NCI-H82 treated with DMSO at 0.1 percent for 48 hours (cell line): ENCODE results near the gene LRP5.
A peak's percentile ranks its signal among the peaks of the same experiment; 100 is the strongest.
"Not testable (repeated sequence)": the region's sequence is repeated elsewhere in the genome, so short reads cannot be mapped to it uniquely, and the experiment has no call there.

ENCODE experiments used
- DNase-seq: peaks from one replicate; lab custom pipeline; 2025; ENCODE audit not compliant: unreplicated experiment; lab: John Stamatoyannopoulos, UW

The LRP5 gene

GRCh38 chr11:68438658-68439259 is 126.4 kb downstream of the LRP5 start:
- DNase-seq = no peak

- no peak for DNase-seq
Measured at GRCh38 chr11:68439355-68440065, 127.1 kb downstream of the LRP5 start.

GRCh38 chr11:68440224-68440623 is 127.8 kb downstream of the LRP5 start:
- no peak for DNase-seq

DNA sequence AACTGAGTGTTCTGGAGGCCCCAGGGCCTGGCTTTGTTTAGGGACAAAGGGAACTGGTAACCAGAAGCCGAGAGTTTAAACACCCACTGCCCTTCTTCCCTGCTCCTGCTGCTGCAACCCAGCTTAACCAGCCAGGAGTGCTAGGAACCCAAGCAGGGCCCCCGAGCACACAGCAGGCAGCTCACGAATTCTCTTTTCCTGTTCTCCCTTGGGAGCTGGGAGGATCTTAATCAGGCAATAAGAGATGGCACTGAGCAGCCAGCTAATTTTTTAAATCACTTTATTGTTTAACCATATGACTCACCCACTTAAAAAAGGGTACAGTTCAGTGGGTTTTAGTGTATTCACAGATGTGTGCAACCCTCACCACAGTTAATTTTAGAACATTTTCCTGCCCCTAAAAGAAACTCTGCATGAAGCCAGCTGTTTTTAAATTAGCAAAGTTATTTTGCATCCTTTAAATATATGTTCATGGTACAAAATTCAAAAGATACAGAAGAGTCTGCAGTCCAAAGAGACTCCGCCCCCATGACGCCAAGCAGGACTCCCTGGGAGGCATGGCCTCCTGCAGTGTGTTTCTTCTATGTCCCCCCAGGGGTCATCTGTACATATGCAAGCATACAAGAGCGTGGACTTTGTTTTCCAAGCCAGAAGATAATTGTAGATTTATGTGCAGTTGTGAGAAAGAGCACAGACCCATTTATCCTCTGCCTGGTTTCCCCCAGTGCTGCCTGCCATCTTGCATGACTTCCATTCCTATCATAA is 129.3 kb downstream of the LRP5 start:
- peak; percentile 2 for DNase-seq

DNA sequence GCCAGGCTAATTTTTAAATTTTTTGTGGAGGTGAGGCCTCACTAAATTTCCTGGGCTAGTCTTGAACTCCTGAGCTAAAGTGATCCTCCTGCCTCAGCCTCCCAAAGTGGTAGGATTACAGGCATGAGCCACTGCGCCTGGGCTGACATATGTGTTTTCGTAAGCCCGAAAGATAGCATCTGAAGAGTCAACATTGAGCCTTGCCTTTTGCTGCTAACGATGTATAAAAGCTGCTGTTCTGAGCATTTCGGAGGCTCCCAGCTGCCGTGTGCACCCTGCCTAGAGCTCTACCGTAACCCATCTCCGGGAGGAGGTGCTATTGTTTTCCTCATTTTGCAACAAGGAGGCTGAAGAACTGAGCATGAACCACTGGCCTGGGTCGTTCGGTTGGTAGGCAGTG is 130.0 kb downstream of the LRP5 start:
- no peak for DNase-seq

DNA sequence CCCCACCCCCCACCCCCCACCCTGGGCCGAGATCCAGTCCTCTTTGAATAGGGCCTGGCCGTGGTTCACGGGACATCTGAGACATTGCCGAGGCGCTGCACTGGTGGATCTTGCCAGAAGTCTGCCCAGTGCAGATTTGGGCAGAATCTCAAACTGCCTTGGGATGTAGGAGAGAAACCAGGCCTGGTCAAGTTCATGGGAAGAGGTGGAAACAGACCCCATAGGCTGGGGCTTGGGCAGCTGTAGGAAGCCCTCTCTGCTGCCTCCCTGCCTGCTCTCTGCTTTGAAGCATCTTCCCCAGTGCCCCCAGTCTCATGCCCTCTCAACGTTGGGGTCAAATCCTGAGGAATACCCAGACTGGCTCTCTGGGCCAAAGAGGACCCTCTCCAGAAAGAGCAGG is 132.2 kb downstream of the LRP5 start:
- DNase-seq = no peak

DNA sequence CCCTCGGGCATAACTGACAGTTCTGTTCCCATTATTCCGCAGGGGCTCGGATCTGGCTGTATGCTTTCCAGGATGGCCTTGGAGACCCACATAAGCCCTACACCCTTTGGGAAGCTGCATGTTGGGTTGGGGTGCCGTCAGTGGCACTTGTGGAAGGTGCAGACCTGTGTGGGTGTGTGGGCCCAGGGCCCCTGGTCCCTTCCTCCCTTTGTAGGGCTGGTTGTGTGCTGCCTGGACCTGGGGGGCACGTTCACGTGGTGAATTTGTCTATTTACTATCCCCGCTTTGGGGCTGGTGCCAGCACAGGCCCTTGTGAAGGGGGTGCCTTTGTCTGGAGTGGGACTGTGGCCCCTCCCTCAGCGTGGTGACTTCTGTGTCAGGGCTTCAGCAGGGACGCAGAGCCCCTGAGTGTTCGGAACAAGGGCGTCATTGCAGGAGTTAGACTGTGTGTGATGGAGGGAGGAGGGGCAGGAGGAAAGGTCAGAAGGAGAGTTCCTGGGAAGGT is 133.2 kb downstream of the LRP5 start:
- DNase-seq = no peak

GRCh38 chr11:68446046-68446725 is 133.8 kb downstream of the LRP5 start:
- no peak for DNase-seq

DNA sequence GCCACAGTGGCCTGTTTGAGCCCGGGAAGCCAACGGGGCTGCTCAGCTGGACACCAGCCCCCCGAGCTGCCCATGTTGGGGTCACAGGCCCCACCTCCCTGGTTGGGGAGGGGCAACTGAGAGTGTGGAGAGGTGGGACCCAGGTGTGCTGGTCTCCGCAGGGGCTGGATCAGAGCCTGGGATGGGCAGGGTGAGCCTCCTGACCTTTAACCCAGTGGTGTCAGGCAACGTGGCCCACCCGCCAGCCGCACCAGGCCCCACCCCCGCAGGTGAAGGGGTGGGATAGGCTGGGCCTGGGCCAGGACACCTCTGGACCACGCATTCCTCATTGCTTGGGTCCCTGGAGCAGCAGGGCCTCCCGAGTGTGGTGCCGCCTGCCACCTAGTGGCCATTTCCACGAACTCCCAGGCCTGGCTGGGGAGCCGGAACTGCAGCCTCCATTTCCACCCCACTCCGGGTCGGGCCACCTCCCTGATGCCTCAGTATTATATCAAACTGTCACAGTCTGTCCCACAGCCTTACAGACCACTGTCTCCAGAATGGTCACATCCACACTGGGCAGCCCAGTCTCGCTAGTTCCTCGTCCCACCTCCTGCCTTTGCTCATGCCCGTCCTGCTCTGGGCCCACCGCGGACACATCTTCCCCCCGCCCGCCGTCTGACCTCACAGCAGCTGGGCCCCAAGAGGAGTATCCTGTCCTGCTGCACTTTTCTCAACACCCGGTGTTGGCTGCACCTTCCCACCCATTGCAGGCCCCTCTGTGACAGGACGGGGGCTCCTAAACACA is 134.8 kb downstream of the LRP5 start:
- no peak for DNase-seq

DNA sequence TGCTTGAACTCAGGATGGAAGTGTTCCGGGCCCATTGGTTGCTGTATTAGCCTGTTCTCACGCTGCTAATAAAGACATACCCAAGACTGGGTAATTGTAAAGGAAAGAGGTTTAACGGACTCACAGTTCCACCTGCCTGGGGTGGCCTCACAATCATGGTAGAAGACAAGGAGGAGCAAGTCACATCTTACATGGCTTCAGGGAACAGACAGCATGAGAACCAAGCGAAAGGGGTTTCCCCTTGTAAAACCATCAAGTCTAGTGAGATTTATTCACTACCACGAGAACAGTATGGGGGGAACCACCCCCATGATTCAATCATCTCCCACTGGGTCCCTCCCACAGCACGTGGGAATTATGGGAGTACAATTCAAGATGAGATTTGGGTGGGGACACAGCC is 135.5 kb downstream of the LRP5 start:
- not testable (repeated sequence) for DNase-seq

DNA sequence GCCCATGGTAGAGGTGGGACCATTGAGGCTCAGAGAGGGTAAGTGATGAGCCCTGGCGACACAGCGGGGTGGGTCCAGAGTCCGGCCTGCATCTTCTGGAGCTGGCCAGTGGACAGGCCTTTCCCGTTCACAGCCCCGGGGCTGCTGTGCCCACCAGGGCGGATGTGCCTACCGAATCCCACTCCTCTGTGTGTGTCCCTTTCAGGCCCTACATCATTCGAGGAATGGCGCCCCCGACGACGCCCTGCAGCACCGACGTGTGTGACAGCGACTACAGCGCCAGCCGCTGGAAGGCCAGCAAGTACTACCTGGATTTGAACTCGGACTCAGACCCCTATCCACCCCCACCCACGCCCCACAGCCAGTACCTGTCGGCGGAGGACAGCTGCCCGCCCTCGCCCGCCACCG is 136.2 kb downstream of the LRP5 start:
- no peak for DNase-seq

DNA sequence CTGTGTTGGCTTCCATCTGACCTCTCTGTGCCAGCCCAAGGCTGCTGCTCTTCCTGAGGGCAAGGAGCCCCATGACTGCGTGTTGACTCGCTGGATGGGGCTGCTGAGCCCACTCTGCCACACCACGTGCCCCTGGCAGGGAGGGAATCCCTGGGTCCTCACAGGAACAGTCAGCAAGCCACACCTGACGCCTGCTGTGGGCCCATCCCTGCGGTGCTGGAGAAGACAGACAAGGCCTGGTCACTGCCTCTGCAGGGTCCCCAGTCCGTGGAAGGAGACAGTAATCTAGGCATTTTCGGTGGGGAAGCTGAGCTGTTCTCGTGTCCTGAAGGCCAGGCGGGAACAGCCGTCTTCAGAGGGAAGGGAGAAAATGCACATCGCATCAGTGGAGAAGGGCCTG is 137.6 kb downstream of the LRP5 start:
- DNase-seq = no peak

GRCh38 chr11:68450711-68451110 is 138.3 kb downstream of the LRP5 start:
- DNase-seq = no peak

- DNase-seq = no peak
Measured at GRCh38 chr11:68454767-68455166, 142.4 kb downstream of the LRP5 start.

DNA sequence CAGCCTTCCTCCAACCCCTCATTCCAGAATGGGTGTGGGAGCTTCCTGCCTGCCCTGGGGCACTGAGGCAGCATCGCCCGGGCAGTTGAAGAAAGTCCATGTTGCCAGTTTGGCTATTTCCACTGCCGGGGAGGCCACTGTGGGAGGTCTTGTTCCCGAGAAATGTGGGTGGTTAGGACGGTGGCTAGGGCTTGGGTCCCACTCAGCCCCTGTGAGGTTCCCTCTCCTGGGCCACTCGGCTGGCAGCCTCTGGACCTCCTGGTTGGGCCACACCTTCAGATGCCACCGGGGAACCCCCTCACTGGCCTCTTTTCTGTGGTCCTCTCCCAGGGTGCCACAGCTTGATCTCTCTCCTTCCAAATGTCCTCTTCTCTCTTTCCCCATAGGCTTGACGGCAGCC is 143.1 kb downstream of the LRP5 start:
- DNase-seq = no peak

GRCh38 chr11:68457216-68457897 is 145.0 kb downstream of the LRP5 start:
- DNase-seq = no peak

GRCh38 chr11:68457898-68458249 is 145.5 kb downstream of the LRP5 start:
- no peak for DNase-seq

DNA sequence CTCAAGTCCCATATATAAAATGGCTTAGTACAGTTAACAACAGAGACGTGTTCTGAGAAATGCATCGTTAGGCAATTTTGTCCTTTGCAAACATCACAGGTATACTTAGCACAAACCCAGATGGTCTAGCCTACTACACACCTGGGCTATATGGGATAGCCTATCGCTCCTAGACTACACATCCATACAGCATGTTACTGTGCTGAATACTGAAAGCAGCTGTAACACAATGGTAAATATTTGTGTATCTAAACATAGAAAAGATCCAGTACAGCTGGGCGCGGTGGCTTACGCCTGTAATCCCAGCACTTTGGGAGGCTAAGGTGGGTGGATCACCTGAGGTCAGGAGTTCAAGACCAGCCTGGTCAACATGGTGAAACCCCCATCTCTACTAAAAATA is 145.9 kb downstream of the LRP5 start:
- DNase-seq = not testable (repeated sequence)

- peak; percentile 91 for DNase-seq
Measured at GRCh38 chr11:68459886-68460740, 147.7 kb downstream of the LRP5 start.
